Gastrocnemius medialis (tissue), 4 donors: ENCODE data around the gene ZNF687.

Experiments
- POLR2A ChIP-seq, 2 donors: fragments of 450-650 bp; IDR thresholded peaks; one replicate each; pipeline ENCODE4 v1.6.1; 2017; ENCODE audit warnings: antibody characterized with exemption in 2 of 2, mild to moderate bottlenecking in 2 of 2, moderate library complexity in 2 of 2
- TF ChIP-seq, protein P1 (sequence below), 5 experiments: fragments of 450-650 bp in 3 of 5; fragments of 200-600 bp in 2 of 5; sonication (generic) in 2 of 5; IDR thresholded peaks in 4 of 5; conservative IDR thresholded peaks in 1 of 5; 1 replicate in 4 of 5; 2 replicates in 1 of 5; pipeline ENCODE4 v1.5.1; 2016 to 2019; ENCODE audit warnings: antibody characterized with exemption in 5 of 5, mild to moderate bottlenecking in 3 of 5, moderate library complexity in 3 of 5

GRCh38 chr1:151312411-151312810 is 30.3 kb downstream of the ZNF687 start:
- TF ChIP-seq, protein P1, sequence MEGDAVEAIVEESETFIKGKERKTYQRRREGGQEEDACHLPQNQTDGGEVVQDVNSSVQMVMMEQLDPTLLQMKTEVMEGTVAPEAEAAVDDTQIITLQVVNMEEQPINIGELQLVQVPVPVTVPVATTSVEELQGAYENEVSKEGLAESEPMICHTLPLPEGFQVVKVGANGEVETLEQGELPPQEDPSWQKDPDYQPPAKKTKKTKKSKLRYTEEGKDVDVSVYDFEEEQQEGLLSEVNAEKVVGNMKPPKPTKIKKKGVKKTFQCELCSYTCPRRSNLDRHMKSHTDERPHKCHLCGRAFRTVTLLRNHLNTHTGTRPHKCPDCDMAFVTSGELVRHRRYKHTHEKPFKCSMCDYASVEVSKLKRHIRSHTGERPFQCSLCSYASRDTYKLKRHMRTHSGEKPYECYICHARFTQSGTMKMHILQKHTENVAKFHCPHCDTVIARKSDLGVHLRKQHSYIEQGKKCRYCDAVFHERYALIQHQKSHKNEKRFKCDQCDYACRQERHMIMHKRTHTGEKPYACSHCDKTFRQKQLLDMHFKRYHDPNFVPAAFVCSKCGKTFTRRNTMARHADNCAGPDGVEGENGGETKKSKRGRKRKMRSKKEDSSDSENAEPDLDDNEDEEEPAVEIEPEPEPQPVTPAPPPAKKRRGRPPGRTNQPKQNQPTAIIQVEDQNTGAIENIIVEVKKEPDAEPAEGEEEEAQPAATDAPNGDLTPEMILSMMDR (IDR thresholded peaks at IDR 0.05 in 4 of 5, conservative IDR thresholded peaks at IDR 0.05 in 1 of 5) = no peak
- no peak for TF ChIP-seq POLR2A (IDR thresholded peaks at IDR 0.05)
